Fibroblast of the conjunctiva (primary cell): ENCODE data around the gene PIGV.
"Not testable (repeated sequence)": the region's sequence is repeated elsewhere in the genome, so short reads cannot be mapped to it uniquely, and the experiment has no call there.

Experiments
- DNase-seq: peaks from one replicate; pipeline ENCODE4 v3.0.0-alpha.2; 2010; ENCODE audit warnings: low read depth

PIGV gene

DNA sequence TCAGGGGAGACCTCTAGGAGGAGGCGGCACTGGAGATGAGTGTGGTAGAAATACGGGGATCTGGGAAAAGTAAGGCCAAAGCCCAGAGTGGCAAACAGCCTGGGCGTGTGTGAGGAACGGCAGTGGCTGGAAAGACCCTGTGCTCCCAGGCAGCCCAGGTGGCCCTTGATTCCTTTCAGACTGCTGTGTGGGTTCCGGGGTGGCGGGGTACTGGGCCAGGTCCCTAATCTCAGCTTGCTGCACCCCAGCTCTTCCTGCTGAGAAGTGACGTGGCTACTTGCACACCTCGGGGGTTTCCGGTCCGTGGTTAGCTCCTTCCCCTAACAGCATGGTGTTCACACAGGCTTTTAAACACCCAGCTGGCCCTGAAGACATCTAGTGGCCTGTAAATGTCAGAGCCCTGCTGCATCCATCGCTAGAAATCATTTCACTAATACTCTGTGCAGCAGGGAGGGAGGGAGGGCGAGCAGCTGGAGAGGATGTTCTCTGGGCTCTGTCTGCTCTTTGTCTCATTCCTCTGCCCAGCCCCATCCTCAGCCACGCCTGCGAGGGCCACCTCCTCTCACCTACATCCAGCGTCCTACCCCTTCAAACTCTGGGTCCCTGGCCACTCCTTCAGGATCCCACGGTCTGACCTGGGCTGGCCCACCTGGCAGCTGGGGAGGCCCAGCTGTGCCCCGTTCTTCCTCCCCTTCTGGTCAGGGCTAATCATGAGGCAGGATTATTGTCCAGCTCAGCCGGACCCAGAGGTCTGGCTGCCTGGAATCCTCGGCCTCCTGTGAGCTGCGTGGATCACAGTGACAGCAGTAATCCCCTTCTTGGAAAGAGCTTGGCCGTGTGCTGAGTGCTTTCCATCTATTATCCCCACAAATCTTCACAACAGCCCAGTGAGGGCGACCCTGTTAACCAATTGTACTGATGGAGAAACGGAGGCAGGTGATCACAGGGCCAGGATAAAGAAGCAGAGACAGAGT, 46.0 kb downstream of the PIGV start:
- DNase-seq, result no peak

DNA sequence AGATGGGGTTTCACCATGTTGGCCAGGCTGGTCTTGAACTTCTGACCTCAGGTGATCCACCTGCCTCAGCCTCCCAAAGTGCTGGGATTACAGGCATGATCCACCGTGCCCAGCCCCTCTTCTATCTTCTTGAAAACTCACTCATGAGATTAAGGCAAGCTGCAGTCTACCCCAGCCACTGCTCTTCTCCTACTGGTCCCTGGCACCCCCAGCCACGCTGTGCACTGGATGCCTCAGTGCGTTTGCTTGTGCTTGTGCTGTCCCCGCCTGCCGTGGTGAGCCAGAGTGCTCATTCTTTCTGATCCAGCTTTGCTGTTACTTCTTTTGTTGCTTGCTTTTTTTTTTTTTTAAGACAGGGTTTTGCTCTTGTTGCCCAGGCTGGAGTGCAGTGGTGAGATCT, 49.9 kb downstream of the PIGV start:
- not testable (repeated sequence) for DNase-seq

DNA sequence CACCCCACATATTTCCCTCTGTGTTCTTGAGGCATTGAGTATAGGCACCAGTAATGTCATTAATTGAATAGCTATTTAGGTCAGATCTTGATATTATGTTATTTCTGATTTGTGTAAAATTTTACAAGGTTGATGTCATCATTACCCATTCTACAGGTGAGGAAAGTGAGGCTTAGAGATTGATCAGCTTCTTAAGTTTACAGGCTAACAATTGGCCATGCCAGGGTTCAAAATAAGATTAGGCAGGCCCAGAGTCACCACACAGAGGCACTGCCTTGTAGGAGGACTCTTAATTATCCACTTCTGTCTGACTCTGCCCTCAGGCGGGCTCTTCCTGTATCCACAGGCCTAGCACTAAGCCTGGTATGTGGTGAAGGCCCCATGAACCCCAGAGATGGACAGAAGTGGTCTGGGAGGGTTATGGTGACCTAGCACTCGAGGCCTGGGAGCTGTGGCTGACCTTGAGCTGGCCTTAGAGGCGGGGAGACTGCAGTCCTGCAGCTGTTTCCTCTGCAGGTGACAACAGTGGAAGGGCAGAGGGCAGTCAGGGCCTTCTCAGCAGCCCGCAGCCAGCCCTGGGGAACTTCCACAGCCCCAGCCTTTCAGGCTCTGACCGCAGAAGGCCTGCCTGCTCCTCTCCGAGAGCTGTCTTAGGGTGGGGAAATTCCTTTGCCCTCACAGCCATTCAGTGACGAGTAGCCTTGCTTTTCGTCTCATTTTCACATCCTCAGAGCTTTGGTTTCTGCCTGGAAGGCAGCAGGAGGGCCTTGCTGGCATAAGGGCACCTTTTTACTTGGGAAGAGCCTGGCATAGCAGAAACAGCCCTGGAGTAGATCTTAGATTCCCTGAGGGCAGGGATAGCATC, 51.0 kb downstream of the PIGV start:
- no peak for DNase-seq

DNA sequence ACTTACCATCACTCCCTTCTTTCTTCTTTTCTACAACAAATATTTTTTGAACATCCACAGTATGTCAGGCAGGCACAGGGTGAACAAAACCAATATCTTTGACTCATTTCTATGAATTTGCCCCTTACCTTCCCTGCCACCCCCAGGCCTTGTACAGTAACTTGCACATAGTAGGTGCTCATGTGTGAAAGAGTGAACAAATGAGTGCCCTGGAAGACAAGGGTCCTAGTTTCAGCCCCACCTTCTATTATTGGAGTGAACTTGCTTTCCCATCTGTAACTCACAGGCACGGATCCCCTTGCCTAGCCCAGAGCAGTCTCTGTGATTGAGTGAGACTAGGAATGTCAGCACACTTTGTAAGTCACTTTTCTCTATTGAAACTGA, 51.6 kb downstream of the PIGV start:
- DNase-seq, result no peak

DNA sequence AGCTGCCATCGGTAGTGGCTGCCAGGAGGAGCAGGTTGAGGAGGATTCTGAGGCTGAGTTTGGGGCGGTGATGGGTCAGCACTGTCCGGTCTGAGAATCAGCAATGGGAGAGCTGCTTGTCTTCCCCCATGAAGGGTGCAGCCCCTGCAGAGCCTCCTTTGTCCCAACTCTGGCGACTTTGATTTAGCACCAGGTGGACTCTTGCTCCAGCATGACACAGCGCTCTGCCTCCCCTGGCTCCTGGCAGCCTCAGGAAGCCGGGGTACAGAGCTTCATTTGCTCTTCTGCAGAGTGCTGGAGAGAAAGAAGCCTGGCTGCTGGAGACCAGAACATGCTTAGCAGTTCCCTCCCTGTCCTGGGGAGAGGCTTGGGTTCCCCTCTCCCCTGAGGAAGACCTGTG, 52.0 kb downstream of the PIGV start:
- DNase-seq, result no peak

DNA sequence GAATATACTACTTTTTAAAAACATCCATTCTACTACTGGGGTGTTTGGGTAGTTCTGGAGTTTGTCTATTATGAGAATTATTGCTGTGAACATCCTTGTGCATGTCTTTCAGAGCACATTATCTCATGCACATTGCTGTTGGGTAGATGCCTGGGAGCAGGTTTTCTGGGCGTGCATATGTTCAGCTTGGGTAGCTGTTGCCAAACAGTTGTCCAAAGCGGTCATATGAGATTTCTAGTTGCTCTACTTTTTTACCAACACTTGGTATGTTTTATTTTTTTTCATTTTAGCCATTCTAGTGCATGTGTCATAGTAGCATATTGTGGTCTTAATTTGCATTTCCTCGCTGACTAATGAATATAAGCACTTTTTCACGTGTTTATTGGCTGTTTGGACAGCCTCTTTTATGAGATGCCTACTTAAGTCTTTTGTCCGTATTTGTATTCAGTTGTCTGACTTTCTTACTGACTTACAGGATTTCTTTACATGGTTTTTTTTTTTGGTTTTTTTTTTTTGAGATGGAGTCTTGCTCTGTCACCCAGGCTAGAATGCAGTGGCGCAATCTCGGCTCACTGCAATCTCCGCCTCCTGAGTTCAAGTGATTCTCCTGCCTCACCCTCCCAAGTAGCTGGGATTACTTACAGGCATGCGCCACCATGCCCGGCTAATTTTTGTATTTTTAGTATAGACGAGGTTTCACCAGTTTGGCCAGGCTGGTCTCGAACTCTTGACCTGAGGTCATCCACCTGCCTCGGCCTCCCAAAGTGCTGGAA, 56.9 kb downstream of the PIGV start:
- DNase-seq, result no peak

DNA sequence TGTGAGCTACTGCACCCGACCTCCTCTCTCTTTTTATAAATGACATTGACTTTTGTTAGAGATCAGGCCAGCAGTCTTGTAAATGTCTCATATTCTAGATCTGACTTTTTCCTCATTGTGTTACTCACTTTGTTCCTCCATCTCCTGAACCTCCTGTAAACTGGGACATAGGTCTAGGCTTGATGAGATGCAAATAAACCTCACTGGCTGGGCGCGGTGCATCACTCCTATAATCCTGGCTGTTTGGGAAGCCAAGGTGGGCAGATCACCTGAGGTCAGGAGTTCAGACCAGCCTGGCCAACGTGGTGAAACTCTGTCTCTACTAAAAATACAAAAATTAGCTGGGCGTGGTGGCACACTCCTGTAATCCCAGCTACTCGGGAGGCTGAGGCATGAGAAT, 60.1 kb downstream of the PIGV start:
- not testable (repeated sequence) for DNase-seq
